Activated CD8-positive, alpha-beta memory T cell treated with anti-CD3 and anti-CD28 coated beads, Interleukin-2, amount 10 ng/mL, durations not matched to agents 7 days and 5 days (primary cell): Measurements from ENCODE around the gene SARDH. TPM values are rescaled to one million over a fixed set of nuclear protein-coding genes. Genes with fewer than 3 reads are reported as not detected.

ENCODE experiments used
- ATAC-seq: fragments of 150-1000 bp; cut with Tn5 transposase; one replicate; pipeline ENCODE4 v1.10.0; 2021; ENCODE audit warnings: moderate library complexity
- CTCF ChIA-PET: fragments of 350-600 bp; sonication (Branson Sonifier 250); formaldehyde crosslinking; loops from one replicate; lab custom pipeline; 2021; ENCODE audit warnings: antibody characterized with exemption; lab: Charles Lee
- DNase-seq: peaks from one replicate; pipeline ENCODE4 v3.0.0-alpha.2; 2020
- H3K27ac Mint-ChIP-seq: one replicate; pipeline ENCODE4 v1.8.0; 2021; ENCODE audit warnings: mild to moderate bottlenecking, mixed read lengths
- H3K27me3 Mint-ChIP-seq: one replicate; pipeline ENCODE4 v1.8.0; 2021; ENCODE audit warnings: mixed read lengths
- H3K36me3 Mint-ChIP-seq: one replicate; pipeline ENCODE4 v1.8.0; 2021; ENCODE audit warnings: mild to moderate bottlenecking, mixed read lengths
- H3K4me1 Mint-ChIP-seq: one replicate; pipeline ENCODE4 v1.8.0; 2021; ENCODE audit warnings: mixed read lengths
- H3K4me3 Mint-ChIP-seq: one replicate; pipeline ENCODE4 v1.8.0; 2021; ENCODE audit warnings: mild to moderate bottlenecking, moderate library complexity, mixed read lengths
- H3K9me3 Mint-ChIP-seq: one replicate; pipeline ENCODE4 v1.8.0; 2022; ENCODE audit warnings: low read depth, mixed read lengths
- total RNA-seq, 2 experiments: library from RNA; stranded (reverse); gene quantifications; one replicate each; pipeline ENCODE4 v1.2.3, GENCODE V29; 2021

Gene SARDH
- total RNA-seq, 2 experiments from 2014 or later = 0.38 to 0.56 TPM

- ATAC-seq = no peak
- CTCF ChIA-PET = interaction anchor here (1.3 to 3.9 kb wide), 2 partner anchors 37 to 214 kb away, joined by 6 to 109 read pairs; no protein-coding TSS in a partner anchor
Measured at GRCh38 chr9:133780404-133780945, 42.3 kb upstream of the SARDH start.

GRCh38 chr9:133779516-133780403, 41.6 kb upstream of the SARDH start:
- DNase-seq (no peak), ATAC-seq (no peak)
- Mint-ChIP-seq H3K9me3 (no peaks in the 10 kb centered on the region), H3K36me3 (no peaks in the 10 kb centered on the region), H3K4me1 (no peaks in the 10 kb centered on the region), H3K27ac (no peak overlapping the region), H3K4me3 (no peak overlapping the region), H3K27me3 (no peaks in the 10 kb centered on the region)
- CTCF ChIA-PET = interaction anchor here (0.8 to 3.9 kb wide), 3 partner anchors 37 to 222 kb away, joined by 3 to 109 read pairs (median 6); no protein-coding TSS in a partner anchor

More at GRCh38 chr9:133780404-133780945, 42.3 kb upstream of the SARDH start:
- Mint-ChIP-seq H3K27me3 (no peaks in the 10 kb centered on the region), H3K4me3 (no peak overlapping the region), H3K4me1 (no peaks in the 10 kb centered on the region), H3K36me3 (no peaks in the 10 kb centered on the region), H3K9me3 (no peaks in the 10 kb centered on the region), H3K27ac (no peak overlapping the region)
- no peak for DNase-seq

GRCh38 chr9:133779081-133779480, 40.9 kb upstream of the SARDH start:
- no peak for ATAC-seq
- H3K36me3 Mint-ChIP-seq = no peaks in the 10 kb centered on the region

GRCh38 chr9:133778336-133779013, 40.3 kb upstream of the SARDH start:
- ATAC-seq = no peak
- no peak for DNase-seq
- Mint-ChIP-seq H3K4me1 (no peaks in the 10 kb centered on the region), H3K9me3 (no peaks in the 10 kb centered on the region), H3K27me3 (no peaks in the 10 kb centered on the region), H3K27ac (no peak overlapping the region), H3K36me3 (no peaks in the 10 kb centered on the region), H3K4me3 (no peak overlapping the region)
- CTCF ChIA-PET = interaction anchor here (0.8 to 1.0 kb wide), 2 partner anchors 215 to 224 kb away, joined by 3 to 4 read pairs; no protein-coding TSS in a partner anchor

More at GRCh38 chr9:133779081-133779480, 40.9 kb upstream of the SARDH start:
- H3K4me3 Mint-ChIP-seq = no peak overlapping the region
- no peak for DNase-seq
- no peaks in the 10 kb centered on the region for H3K27me3 Mint-ChIP-seq
- H3K9me3 Mint-ChIP-seq = no peaks in the 10 kb centered on the region
- CTCF ChIA-PET = interaction anchor here (0.8 kb wide), 1 partner anchor 223 kb away, joined by 3 read pairs; no protein-coding TSS in a partner anchor
- no peak overlapping the region for H3K27ac Mint-ChIP-seq
- H3K4me1 Mint-ChIP-seq = no peaks in the 10 kb centered on the region

GRCh38 chr9:133777871-133778270, 39.7 kb upstream of the SARDH start:
- ATAC-seq (no peak), DNase-seq (no peak)
- H3K36me3 Mint-ChIP-seq = no peaks in the 10 kb centered on the region
- no peaks in the 10 kb centered on the region for H3K4me1 Mint-ChIP-seq
- no peak overlapping the region for H3K27ac Mint-ChIP-seq
- CTCF ChIA-PET = interaction anchor here (1.0 kb wide), 1 partner anchor 215 kb away, joined by 4 read pairs; no protein-coding TSS in a partner anchor
- H3K9me3 Mint-ChIP-seq = no peaks in the 10 kb centered on the region
- H3K4me3 Mint-ChIP-seq = no peak overlapping the region
- H3K27me3 Mint-ChIP-seq = no peaks in the 10 kb centered on the region

- Mint-ChIP-seq H3K36me3 (no peaks in the 10 kb centered on the region), H3K4me1 (no peaks in the 10 kb centered on the region), H3K9me3 (no peaks in the 10 kb centered on the region), H3K27ac (no peak overlapping the region), H3K4me3 (no peak overlapping the region), H3K27me3 (no peaks in the 10 kb centered on the region)
- no peak for DNase-seq
- CTCF ChIA-PET = interaction anchor here (1.0 kb wide), 1 partner anchor 216 kb away, joined by 4 read pairs; no protein-coding TSS in a partner anchor
- no peak for ATAC-seq
Measured at GRCh38 chr9:133777068-133777791, 39.1 kb upstream of the SARDH start.

GRCh38 chr9:133775951-133776905, 38.1 kb upstream of the SARDH start:
- no peaks in the 10 kb centered on the region for H3K36me3 Mint-ChIP-seq
- ATAC-seq (no peak), DNase-seq (no peak)
- no peaks in the 10 kb centered on the region for H3K4me1 Mint-ChIP-seq
- H3K9me3 Mint-ChIP-seq = no peaks in the 10 kb centered on the region
- no peak overlapping the region for H3K4me3 Mint-ChIP-seq
- no peaks in the 10 kb centered on the region for H3K27me3 Mint-ChIP-seq
- no peak overlapping the region for H3K27ac Mint-ChIP-seq
- CTCF ChIA-PET = no interaction called here

GRCh38 chr9:133775291-133775690, 37.1 kb upstream of the SARDH start:
- Mint-ChIP-seq H3K27ac (no peak overlapping the region), H3K36me3 (no peaks in the 10 kb centered on the region), H3K27me3 (no peaks in the 10 kb centered on the region), H3K4me1 (no peaks in the 10 kb centered on the region), H3K4me3 (no peak overlapping the region), H3K9me3 (no peaks in the 10 kb centered on the region)
- CTCF ChIA-PET = no interaction called here
- no peak for DNase-seq
- no peak for ATAC-seq

DNA sequence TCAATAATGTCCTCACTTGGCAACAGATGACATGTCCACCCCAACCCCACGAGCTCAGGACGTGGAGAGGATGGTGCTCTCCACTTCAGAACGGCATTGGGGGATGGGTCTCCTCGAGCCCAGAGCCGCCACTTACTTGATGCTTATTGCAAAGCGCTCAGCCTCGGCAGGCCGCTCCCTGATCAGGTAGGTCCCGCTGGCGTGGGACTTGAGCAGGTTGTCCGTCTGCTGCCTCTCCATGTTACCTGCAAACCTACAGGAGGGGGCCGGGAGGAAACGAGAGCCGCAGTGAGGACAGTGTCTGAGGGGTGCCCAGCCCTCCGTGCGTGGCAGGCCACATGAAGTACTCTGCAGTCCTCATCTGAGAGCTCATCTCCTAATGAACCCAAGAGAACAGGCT, 36.6 kb upstream of the SARDH start:
- CTCF ChIA-PET = interaction anchor here (2.0 kb wide), 1 partner anchor 8 kb away, joined by 7 read pairs; no protein-coding TSS in a partner anchor
- no peak overlapping the region for H3K27ac Mint-ChIP-seq
- H3K27me3 Mint-ChIP-seq = no peaks in the 10 kb centered on the region
- no peak overlapping the region for H3K4me3 Mint-ChIP-seq
- H3K4me1 Mint-ChIP-seq = no peaks in the 10 kb centered on the region
- no peaks in the 10 kb centered on the region for H3K36me3 Mint-ChIP-seq
- ATAC-seq = no peak
- no peak for DNase-seq
- H3K9me3 Mint-ChIP-seq = no peaks in the 10 kb centered on the region

- Mint-ChIP-seq H3K4me3 (no peak overlapping the region), H3K36me3 (no peaks in the 10 kb centered on the region), H3K9me3 (no peaks in the 10 kb centered on the region), H3K4me1 (no peaks in the 10 kb centered on the region), H3K27me3 (no peaks in the 10 kb centered on the region), H3K27ac (no peak overlapping the region)
- CTCF ChIA-PET = interaction anchor here (2.0 kb wide), 1 partner anchor 8 kb away, joined by 7 read pairs; no protein-coding TSS in a partner anchor
- ATAC-seq = no peak
- DNase-seq = no peak
Measured at GRCh38 chr9:133773889-133774655, 35.9 kb upstream of the SARDH start.

GRCh38 chr9:133772581-133772980, 34.4 kb upstream of the SARDH start:
- CTCF ChIA-PET = interaction anchor here (0.6 to 2.0 kb wide), 3 partner anchors 10 to 587 kb away, joined by 3 to 7 read pairs (median 5); no protein-coding TSS in a partner anchor

More at GRCh38 chr9:133772581-133772980, 34.4 kb upstream of the SARDH start:
- no peaks in the 10 kb centered on the region for H3K27me3 Mint-ChIP-seq
- H3K9me3 Mint-ChIP-seq = no peaks in the 10 kb centered on the region
- no peak overlapping the region for H3K4me3 Mint-ChIP-seq
- H3K27ac Mint-ChIP-seq = no peak overlapping the region
- ATAC-seq (no peak), DNase-seq (no peak)
- no peaks in the 10 kb centered on the region for H3K4me1 Mint-ChIP-seq
- H3K36me3 Mint-ChIP-seq = no peaks in the 10 kb centered on the region
